OCI-LY3 (cell line): ENCODE results near the gene FAM184B.

Source experiments
- H2AFZ ChIP-seq: fragments of 200-600, 300-600 bp; shearing (Covaris generic); 2 replicates; pipeline ENCODE4 v1.6.0; 2014; ENCODE audit warnings: antibody characterized with exemption, low read depth, low read length
- H3K27ac ChIP-seq: fragments of 200-600, 300-600 bp; sonication (generic); 2 replicates; pipeline ENCODE4 v1.5.1; 2014; ENCODE audit warnings: mild to moderate bottlenecking, low read length, moderate library complexity, mixed read lengths
- H3K27me3 ChIP-seq: fragments of 200-600, 300-600 bp; sonication (generic); 2 replicates; pipeline ENCODE4 v1.6.1; 2014; ENCODE audit warnings: low read depth, low read length, mixed read lengths
- H3K36me3 ChIP-seq: fragments of 200-600, 300-600 bp; sonication (generic); replicated peaks from 2 replicates; pipeline ENCODE3; 2014; ENCODE audit warnings: low read depth, low read length, mixed read lengths
- H3K4me1 ChIP-seq: fragments of 300-600, 200-600 bp; sonication (generic); 2 replicates; pipeline ENCODE4 v1.6.1; 2014; ENCODE audit warnings: low read length, mixed read lengths
- H3K4me2 ChIP-seq: fragments of 200-600, 300-600 bp; sonication (generic); 2 replicates; pipeline ENCODE4 v1.6.1; 2014; ENCODE audit warnings: low read length, mixed read lengths
- H3K4me3 ChIP-seq: fragments of 300-600, 200-600 bp; sonication (generic); 2 replicates; pipeline ENCODE4 v1.5.1; 2014; ENCODE audit warnings: antibody characterized with exemption, mild to moderate bottlenecking, low read length, moderate library complexity
- H3K79me2 ChIP-seq: fragments of 300-600, 200-600 bp; shearing (Covaris generic); 2 replicates; pipeline ENCODE4 v1.6.1; 2014; ENCODE audit warnings: mild to moderate bottlenecking, low read length, mixed read lengths
- H3K9ac ChIP-seq: fragments of 300-600, 200-600 bp; shearing (Covaris generic); 2 replicates; pipeline ENCODE4 v1.6.0; 2014; ENCODE audit warnings: mild to moderate bottlenecking, low read length, moderate library complexity
- H3K9me3 ChIP-seq: fragments of 200-600, 300-600 bp; shearing (Covaris generic); 2 replicates; pipeline ENCODE4 v1.6.1; 2014; ENCODE audit warnings: low read length, mixed read lengths; ENCODE audit not compliant: insufficient read depth
- H4K20me1 ChIP-seq: fragments of 200-600, 300-600 bp; sonication (generic); 2 replicates; pipeline ENCODE4 v1.6.1; 2016; ENCODE audit warnings: low read length, mixed read lengths; ENCODE audit not compliant: insufficient read depth
- EZH2phosphoT487 ChIP-seq: fragments of 200-600 bp; shearing (Covaris generic); IDR thresholded peaks from 2 replicates; pipeline ENCODE4 v1.6.1; 2018; ENCODE audit warnings: antibody characterized with exemption, mixed run types, low read depth
- TF ChIP-seq, protein P1 (sequence below): fragments of 200-600, 300-600 bp; sonication (generic); IDR thresholded peaks from 2 replicates; pipeline ENCODE4 v1.5.1; 2014; ENCODE audit warnings: antibody characterized with exemption, low read length, low read depth

Gene FAM184B

DNA sequence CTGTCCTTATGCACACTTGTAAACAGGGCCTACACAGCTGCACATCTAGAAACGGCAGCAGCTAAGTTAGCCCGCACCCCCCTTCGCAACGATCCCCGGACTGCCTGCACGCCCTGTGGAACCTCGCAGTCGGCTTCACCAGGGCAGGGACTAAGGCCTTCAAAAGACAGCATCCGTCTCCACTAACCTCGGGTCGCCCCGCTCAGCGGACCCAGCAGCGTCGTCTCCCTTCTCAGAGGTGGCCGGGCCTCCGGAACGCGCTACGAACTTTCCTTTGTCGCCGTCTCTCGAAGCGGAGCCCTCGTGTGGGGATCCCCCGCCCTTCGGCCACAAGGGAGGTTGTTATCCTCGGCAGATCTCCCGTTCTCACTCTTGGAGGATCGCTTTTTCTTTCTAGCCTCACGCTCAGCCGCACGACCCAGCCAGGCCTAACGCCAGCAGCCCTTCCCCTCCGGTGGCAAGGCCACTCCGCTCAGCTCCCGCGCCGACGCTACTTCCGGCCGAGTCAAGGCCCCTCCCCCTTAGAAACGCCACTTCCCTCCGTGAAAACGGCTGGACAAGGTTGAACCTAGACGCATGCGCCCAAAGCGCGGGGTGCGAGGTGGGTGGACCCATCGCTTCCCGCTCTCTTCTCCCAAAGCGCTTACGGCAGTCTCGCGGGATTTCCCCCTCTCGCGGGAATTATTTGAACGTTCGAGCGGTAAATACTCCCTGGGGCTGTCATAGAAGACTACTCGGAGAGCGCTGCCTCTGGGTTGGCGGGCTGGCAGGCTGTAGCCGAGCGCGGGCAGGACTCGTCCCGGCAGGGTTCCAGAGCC lies 29.0 kb upstream of the FAM184B start, which contains the start of the genes DCAF16 and NCAPG:
TSS of gene DCAF16 (minus strand) at position 498 of the 818 bp plus-strand sequence. CDS start 6,616 bp downstream, outside the sequence.
TSS of gene NCAPG (plus strand) at position 720 of the 818 bp plus-strand sequence. CDS start 99 bp downstream, outside the sequence.
- no peaks in the 10 kb centered on the region for H3K27me3 ChIP-seq
- H3K9ac ChIP-seq, result peak within 1 kb of the TSS; percentile 96
- peak within 1 kb of the TSS; percentile 96 for H3K4me3 ChIP-seq
- H3K4me1 ChIP-seq, result peaks cover 26% of the 10 kb centered on the region
- no peaks in the 10 kb centered on the region for H3K9me3 ChIP-seq
- peaks cover 98% of the 10 kb centered on the region for H3K79me2 ChIP-seq
- H3K4me2 ChIP-seq, result peak within 1 kb of the TSS; percentile 93
- no peak for TF ChIP-seq EZH2phosphoT487
- TF ChIP-seq, protein P1, sequence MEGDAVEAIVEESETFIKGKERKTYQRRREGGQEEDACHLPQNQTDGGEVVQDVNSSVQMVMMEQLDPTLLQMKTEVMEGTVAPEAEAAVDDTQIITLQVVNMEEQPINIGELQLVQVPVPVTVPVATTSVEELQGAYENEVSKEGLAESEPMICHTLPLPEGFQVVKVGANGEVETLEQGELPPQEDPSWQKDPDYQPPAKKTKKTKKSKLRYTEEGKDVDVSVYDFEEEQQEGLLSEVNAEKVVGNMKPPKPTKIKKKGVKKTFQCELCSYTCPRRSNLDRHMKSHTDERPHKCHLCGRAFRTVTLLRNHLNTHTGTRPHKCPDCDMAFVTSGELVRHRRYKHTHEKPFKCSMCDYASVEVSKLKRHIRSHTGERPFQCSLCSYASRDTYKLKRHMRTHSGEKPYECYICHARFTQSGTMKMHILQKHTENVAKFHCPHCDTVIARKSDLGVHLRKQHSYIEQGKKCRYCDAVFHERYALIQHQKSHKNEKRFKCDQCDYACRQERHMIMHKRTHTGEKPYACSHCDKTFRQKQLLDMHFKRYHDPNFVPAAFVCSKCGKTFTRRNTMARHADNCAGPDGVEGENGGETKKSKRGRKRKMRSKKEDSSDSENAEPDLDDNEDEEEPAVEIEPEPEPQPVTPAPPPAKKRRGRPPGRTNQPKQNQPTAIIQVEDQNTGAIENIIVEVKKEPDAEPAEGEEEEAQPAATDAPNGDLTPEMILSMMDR, result no peak
- peak within 1 kb of the TSS; percentile 80 for H3K27ac ChIP-seq
- H2AFZ ChIP-seq, result peak within 1 kb of the TSS; percentile 35
- peaks cover 41% of the 10 kb centered on the region for H3K36me3 ChIP-seq
- H4K20me1 ChIP-seq, result peaks cover 44% of the 10 kb centered on the region

DNA sequence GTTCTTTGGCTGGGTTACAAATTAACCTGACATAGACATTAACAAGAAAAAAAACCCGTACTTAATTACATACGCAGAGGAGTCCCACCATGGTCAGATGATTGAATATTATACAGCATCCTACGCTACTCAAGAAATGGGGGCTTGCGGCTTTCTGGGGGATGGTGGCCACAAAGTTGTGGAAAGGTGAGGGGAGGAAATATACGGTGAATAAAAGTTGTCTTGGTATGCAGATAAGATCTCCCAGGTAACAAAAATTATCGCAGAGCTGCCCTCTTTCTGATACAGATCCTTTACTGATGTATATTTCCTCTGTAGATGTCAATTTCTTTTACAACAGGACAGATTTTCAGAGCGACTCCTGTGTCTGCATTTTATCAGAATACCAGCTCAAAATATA lies 28.2 kb upstream of the FAM184B start:
- peaks cover 43% of the 10 kb centered on the region for H3K36me3 ChIP-seq
- H3K9ac ChIP-seq, result peak overlapping the region; percentile 96
- no peaks in the 10 kb centered on the region for H3K9me3 ChIP-seq
- H3K4me1 ChIP-seq, result peaks cover 26% of the 10 kb centered on the region
- H3K27me3 ChIP-seq, result no peaks in the 10 kb centered on the region
- peak overlapping the region; percentile 93 for H3K4me2 ChIP-seq
- peaks cover 52% of the 10 kb centered on the region for H4K20me1 ChIP-seq
- no peak for TF ChIP-seq EZH2phosphoT487
- TF ChIP-seq, protein P1, result no peak
- peaks cover 98% of the 10 kb centered on the region for H3K79me2 ChIP-seq
- H3K4me3 ChIP-seq, result peak overlapping the region; percentile 96
- no peak overlapping the region for H2AFZ ChIP-seq
- peak overlapping the region; percentile 80 for H3K27ac ChIP-seq

DNA sequence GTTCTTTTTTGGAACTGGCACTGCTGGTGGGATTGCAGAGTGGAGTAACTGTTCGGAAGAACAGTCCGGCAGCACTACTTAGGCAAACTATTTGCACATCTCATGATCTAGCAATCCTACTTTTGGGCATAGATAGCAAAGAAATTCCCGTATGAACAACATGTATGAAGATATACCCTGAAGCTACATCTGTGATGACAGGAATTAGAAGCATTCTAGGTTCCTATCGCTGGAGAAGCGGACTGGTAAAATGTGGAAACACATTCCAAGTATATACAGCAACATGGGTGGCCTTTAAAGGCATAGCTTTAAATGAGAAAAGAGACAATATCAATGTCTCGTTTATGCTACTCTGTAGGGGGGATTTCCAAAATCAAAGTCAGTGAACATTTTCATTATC lies 26.0 kb upstream of the FAM184B start:
- H4K20me1 ChIP-seq, result peaks cover 48% of the 10 kb centered on the region

More for the DNA sequence above, 26.0 kb upstream of the FAM184B start:
- Histone ChIP-seq H2AFZ (no peak overlapping the region), H3K9me3 (no peaks in the 10 kb centered on the region), H3K9ac (no peak overlapping the region), H3K36me3 (peaks cover 52% of the 10 kb centered on the region), H3K27me3 (no peaks in the 10 kb centered on the region), H3K4me3 (no peak overlapping the region), H3K27ac (no peak overlapping the region), H3K4me2 (peak overlapping the region; percentile 93), H3K79me2 (peaks cover 92% of the 10 kb centered on the region), H3K4me1 (peaks cover 18% of the 10 kb centered on the region)
- TF ChIP-seq, protein P1, result no peak
- TF ChIP-seq EZH2phosphoT487, result no peak
